Caki2 (cell line): ENCODE results near the gene SS18L1. TPM values are rescaled to one million over a fixed set of nuclear protein-coding genes. Genes with fewer than 3 reads are reported as not detected.

ENCODE experiments used
- DNase-seq: peaks from one replicate; pipeline ENCODE4 v3.0.0-alpha.2; 2015; ENCODE audit warnings: low read depth
- in situ Hi-C: cut with HindIII; loops from 2 replicates; pipeline ENCODE4 v1.10.0; 2016; ENCODE audit warnings: low sequenced_read_pairs, low pct_unique_long_range_greater_than_20kb, mixed read lengths
- total RNA-seq: library from RNA; depleted of rRNA; stranded (reverse); fragments of >200 nt; shearing (Covaris generic); gene quantifications from 2 replicates; pipeline ENCODE4 v1.2.3, GENCODE V29; 2014; ENCODE audit warnings: low replicate concordance

Gene SS18L1
- total RNA-seq, 1 experiment from 2014 or later, result 8.2 TPM

DNA sequence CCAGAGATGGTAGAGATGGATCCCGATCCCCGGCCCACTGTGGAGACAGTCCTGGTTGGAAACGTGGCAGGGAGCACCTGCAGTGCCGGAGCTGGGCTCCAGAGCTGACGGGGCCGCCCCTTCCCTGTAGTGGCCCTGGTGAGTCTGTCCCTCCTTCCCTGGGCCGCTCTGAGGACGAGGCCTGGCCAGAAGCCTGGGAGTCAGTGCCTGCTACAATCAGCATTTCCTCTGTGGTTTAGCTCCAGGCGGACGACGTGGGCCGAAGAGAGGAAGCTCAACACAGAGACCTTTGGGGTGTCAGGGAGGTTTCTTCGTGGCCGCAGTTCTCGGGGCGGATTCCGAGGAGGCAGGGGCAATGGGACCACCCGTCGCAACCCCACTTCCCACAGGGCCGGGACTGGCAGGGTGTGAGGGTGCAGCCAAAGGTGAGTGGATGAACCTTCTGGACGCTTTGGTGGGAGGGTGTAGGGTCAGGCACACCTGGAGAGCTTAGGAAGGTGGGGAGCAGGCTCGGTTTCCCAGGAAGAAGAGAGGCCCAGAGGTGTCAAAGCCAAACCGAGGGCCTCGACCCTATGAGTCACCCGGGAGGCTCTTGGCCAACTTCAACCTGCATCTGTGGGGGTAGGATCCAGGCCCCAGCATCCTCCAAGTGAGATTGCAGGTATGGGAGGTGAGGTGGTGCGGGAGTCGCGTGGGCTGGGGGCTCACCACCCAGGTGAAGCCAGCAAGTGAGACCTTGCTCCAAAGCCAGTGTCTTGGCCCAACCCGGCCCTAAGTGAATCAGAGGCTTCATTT is 10.3 kb upstream of the SS18L1 start:
- DNase-seq, result no peak
- in situ Hi-C loops, result no loop called here

DNA sequence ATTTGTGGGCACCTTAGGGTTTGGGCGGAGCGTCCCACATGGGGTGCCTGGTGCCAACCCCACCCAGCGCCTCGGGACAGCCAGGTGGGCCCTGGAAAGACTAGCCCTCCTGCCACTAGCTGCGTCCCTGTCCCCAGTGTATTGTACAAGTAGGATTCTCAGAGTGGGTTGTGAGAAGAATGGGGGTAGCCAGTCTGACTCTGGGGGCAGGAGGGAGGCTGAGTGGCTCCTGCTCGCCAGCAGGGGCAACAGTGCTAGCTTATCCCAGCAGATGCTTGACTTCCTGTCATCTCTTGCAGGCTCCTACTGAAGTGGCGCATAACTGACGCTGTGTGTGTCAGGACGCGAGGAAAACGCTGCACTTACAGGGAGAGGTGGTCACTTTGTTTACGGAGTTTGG is 9.7 kb upstream of the SS18L1 start:
- no peak for DNase-seq
- in situ Hi-C loops, result no loop called here

DNA sequence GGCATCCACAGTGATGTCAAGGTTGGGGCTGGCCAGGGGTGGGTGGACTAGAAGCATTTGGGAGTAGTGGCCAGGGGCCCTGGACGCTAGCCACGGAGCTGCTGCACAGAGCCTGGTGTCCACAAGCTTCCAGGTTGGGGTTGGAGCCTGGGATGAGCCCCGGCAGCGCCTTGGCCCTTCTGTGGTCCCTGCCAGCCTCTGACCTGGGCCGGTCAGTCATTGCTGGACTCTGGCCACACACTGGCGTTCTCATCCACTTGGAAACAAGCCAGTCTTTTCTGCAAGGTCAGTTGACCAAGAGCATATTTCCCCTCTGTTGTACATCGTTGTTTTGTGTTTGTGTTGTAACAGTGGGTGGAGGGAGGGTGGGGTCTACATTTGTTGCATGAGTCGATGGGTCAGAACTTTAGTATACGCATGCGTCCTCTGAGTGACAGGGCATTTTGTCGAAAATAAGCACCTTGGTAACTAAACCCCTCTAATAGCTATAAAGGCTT is 8.8 kb upstream of the SS18L1 start:
- DNase-seq, result no peak
- in situ Hi-C loops, result no loop called here

DNA sequence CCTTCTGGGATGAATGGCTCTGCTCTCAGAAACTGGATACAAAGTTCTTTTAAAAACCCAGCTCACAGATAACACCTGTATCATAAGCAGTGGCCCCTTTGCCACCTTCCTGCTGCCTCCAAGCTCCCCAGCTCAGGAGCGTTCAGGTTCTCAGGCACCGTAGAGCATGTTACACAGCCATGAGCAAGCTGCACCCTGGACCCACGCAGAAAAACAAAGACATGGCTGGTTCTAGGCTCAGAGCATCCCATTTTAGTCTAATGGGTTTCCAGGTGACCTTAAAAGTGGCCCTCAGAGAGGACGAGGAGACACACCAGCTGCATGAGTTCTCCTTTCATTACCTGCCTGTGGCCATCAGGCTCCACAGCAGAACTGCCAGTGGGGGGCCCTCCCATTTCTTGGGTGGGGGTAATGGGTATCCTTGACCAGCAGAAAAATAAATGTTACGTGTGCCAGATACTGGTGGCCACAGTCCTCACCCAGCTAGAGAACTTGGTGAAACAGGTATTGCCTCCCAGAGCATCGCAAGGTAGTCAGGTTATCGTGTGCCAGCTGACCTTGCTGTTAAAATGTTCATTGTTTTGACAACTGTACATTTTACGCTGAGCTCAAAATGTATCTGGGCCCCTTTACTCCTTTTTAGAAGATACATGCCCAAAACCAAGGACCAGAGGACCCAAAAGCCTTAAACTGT is 7.8 kb upstream of the SS18L1 start:
- no peak for DNase-seq
- in situ Hi-C loops, result no loop called here

DNA sequence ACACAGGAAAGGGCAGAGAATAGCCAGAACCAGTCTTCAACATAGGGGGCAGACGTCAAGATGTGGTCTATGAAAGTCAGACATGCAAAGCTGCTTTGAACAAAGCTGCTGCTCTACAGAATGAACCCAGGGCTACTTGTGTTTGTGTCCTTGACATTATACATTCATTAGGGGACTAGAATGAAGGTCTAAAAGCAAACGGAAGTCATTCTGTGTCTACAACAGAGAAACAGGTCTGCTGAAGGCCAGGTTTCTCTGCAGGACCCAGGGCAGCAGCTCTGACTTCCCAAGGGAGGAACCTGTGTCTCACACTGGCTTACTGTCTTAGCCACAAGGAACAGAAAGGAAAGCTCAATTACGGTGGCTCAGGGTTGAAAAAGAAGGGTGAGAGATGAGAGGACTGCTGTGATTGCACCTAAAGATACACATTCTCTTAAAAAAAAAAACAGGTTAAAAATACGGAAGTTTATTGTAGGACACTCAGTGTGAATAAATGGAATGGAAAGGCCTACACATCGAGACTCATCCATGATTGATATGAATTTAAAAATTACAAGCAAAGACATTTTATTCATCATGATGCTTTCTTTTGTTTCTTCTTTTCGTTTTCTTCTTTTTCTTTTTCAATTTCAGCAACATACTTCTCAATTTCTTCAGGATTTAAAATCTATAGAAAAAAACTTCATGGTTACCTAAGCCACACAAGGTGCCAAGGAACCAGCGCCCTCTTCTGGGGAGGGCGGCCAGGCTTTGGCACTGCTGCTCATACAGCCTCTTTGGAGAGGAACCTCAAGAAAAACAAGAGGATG is 7.1 kb upstream of the SS18L1 start:
- in situ Hi-C loops, result no loop called here
- peak; percentile 69 for DNase-seq

DNA sequence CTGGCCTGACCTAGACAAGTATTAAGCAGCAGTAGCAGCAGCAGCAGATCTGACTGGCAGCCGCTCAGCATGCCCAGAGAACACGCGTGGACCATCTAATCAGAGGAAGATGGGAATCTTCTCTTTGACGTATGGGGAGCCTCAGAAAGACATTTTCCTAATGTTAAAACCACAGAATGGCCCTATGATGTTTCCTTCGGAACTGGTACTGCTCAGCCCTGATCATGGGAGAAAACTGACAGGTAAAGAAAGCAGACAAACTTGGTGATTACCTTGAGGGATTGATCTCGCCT is 6.5 kb upstream of the SS18L1 start:
- DNase-seq, result no peak
- in situ Hi-C loops, result no loop called here

DNA sequence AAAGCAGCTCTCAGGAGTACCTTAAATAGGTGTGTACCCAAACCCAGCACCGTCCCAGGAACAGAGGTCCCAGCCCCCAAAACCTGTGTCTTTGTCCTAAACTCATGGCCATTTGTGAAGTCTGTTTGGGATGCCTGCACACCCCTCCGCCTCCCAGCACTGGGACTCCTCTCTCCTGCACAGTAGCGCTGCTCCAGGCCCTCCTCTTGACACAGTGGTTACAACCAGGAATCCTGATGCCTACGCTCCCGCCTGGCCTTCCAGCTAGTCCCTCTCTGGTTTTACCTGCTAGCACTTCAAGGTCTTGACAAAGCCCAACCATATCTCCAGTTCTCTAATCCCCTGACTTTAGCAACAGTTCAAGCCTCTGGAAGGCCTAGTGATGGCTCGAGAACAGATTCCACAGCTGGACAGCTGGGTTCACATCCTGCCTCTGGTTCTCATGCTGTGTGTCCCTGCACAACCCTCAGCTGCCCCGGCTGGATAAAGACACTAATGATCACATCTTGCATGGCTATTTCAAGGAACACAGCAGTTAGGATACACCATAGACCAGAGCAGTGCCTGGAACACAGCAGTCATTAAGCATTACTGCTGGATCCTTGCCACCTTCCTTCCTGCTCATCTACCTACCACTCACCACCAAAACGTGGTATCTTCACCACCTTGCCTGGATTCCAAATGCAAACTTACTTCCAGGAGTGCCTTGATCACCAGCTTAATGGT is 5.9 kb upstream of the SS18L1 start:
- in situ Hi-C loops, result no loop called here
- no peak for DNase-seq

DNA sequence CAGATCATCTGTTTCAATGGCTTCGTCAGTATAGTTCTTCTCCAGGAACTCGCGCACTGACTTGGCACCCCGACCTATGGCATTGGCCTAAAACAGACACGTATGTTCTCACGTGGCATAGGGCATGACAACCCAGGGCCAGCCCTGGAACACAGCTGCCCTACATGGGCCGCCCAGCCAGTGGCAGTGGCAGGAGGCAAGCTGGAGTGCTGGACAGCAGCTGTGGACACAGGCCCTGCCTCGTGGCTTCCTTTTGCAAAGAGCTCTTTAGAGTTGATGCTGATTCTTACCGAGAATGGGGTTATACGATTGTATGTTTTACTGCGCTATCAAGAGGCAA is 5.4 kb upstream of the SS18L1 start:
- in situ Hi-C loops, result no loop called here

DNA sequence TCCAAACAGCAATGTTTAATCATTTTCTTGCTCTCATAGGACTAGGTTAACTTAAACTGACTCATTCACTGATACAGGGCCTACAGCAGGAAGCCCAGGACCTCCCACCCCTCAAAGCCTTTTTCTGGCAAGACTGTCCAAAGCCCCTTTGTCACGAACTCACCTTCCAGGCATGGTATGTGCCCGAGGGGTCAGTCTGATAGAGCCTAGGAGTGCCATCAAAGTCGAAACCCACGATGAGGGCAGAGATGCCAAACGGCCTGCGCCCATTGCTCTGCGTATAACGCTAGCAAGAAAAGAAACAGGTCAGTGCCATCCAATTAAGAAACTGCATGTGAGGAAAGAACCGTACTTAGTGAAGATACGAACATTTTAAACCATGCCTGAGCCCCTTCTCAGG is 4.7 kb upstream of the SS18L1 start:
- in situ Hi-C loops, result no loop called here
- DNase-seq, result no peak

More for the DNA sequence above, 5.4 kb upstream of the SS18L1 start:
- no peak for DNase-seq

DNA sequence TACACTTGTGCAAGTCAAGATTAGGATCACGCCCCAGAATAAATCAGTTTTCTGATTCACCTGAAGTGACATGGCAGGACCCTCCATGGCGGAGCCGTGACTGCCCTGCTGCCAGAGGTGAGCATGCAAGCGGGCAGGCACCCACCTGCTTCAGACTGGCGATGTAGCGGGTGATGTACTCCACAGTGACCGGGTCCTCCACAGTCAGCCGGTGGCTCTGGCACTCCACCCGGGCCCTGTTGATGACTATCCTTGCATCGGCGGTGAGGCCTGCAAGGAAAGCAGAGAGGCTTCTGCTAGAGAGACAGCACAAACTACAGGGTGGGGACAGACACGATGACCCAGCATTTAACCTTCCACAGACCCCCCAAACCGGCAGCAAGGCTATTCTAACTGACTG is 3.9 kb upstream of the SS18L1 start:
- in situ Hi-C loops, result no loop called here
- no peak for DNase-seq

DNA sequence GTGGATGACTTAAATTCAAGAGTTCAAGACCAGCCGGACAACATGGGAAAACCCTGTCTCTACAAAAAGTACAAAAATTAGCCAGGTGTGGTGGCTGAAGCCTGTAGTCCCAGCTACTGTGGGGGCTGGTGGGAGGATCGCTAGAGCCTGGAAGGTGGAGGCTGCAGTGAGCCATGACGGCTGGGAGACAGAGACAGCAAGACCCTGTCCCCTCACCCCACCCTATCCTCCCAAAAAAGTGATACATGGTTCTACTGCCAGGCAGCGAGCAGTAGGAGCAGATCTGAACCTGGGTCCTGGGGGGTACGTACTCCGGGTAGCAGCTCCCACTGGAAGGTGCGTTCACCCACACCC is 2.5 kb upstream of the SS18L1 start:
- no peak for DNase-seq
- in situ Hi-C loops, result no loop called here

DNA sequence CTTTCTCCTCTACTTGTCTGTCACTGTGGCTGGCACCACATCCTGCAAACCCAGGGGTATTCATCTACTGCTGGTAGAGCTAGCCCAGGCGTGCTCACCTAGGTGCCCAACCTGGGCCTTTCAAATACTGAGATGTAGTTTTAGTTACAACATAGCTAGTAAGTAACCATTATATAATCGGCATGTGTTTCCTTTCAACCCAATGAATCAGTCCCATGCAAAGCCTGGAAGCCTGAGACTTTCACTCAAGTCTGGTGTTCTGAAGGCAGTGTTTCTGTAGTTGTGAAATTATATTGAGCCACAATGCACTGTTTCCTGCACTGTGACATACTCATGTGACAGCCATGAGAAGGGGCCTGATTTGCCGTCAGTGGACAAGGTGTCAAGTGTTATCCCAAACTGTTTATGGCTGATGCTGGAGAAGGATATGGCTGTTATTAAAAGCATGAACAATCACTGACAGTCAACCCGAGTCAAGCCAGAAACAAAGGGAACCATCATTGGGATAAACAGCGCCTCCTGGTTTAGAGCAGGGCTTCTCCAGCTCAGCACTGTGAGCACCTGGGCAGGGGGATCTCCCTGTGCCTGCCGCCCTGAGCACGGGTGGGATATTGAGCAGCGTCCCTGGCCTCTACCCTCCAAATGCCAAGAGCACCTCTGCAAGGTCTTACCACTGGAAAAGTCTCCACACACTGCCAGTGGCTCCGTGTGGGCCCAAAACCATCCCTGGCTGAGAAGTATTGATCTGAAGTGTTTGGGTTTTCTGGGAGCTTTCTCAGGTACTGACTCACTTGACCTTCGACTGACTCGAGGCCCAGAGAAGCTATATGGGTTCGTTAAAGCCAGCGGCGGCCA is 1.9 kb upstream of the SS18L1 start:
- in situ Hi-C loops, result no loop called here
- DNase-seq, result no peak

DNA sequence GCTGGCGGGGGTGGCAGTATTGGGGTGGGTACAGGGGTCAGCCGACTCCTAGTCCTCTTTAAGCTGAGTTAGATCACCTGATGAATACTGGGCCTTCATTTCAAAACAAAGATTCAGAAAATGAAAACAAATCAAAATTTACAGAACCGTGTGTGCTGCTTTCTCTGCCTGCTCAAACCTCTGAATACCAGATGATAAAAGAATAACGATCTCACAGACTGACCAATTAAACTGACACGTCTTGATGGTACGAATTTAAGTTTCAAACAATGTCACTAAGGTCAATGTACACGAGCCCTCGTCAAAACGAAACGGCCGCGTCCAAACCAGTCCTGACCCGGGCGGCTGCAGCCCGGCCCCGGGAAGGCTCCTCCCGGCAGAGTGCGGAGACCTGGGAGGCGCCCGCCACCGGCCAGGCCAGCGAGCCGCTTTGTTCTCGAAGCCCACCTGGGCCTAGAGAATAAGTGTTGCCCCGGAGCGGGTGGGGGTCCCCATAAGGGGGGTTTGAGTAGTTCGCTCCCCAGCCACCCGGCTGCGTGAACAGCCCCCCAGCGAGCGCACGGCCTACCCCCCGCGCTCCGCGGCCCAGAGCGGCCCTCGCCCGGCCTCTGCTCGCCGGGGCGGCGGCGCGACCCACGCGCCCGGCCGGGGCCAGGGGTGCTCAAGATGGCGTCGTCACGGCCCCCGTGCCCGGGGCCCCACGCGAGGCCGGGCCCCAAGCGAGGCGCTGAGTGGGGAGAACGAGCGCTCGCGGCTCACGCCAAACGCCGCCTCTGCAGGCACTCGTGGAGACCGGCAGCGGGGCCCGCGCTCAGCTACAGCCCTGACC is 1.1 kb upstream of the SS18L1 start:
- in situ Hi-C loops, result no loop called here
- DNase-seq, result no peak

DNA sequence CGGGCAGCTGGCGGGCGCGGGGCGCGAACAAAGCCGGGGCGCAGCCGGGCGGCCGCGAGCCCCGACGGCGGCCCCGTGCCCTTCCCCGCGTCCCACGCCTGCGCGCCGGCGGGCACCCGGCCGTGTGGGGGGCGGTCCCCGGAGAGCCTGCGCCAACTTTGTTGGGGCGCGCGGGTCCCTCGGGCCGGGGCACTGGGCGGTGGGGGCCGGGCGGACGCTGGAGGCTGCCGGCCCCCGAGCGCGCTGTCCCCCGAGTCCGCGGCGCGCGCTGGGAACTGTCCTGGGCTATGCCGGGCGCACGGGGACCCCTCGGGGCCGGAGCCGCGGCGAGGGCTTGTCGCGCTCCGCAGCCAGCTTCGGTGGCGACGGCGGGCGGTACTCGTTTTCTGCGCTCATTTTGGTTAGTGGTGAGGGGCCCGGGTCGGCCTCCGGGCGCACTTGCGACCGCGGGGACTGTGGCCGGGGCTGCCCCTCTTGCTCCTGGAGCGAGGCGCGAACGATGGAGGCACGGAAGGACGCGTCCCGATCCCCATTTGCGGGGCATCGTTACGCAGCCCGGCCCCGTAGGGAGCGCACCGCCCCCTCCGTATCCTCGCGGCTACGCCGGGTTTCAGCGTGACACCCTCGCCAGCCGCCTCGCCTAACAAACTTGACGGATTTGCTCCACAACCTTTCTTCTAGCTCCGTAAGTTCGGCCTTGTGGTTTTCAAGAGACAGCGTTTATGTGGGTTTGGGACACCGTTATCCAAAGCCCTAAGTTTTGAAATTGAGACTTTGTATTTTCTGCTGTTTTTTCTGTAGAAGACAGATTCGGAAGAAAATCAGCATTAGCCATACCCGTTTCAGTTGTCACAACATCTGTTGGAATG is 622 bp downstream of the SS18L1 start:
- peak; percentile 63 for DNase-seq
- in situ Hi-C loops, result no loop called here

DNA sequence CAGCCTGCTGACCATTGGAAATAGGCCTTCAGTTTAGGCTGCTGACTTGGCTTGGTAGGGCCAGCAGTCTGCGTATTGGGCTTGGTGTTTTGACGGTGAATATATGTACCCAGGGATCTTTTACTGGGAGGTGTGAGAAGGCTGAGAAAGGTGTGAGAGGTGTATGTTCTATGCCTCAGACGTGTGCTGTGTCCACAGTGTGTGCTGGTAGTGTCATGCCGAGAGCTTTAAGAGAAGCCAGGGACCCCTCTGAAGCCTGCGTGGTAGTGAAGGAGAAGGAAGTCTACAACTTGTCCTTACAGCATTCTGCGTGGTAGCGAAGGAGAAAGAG is 2.1 kb downstream of the SS18L1 start:
- in situ Hi-C loops, result no loop called here
- no peak for DNase-seq

DNA sequence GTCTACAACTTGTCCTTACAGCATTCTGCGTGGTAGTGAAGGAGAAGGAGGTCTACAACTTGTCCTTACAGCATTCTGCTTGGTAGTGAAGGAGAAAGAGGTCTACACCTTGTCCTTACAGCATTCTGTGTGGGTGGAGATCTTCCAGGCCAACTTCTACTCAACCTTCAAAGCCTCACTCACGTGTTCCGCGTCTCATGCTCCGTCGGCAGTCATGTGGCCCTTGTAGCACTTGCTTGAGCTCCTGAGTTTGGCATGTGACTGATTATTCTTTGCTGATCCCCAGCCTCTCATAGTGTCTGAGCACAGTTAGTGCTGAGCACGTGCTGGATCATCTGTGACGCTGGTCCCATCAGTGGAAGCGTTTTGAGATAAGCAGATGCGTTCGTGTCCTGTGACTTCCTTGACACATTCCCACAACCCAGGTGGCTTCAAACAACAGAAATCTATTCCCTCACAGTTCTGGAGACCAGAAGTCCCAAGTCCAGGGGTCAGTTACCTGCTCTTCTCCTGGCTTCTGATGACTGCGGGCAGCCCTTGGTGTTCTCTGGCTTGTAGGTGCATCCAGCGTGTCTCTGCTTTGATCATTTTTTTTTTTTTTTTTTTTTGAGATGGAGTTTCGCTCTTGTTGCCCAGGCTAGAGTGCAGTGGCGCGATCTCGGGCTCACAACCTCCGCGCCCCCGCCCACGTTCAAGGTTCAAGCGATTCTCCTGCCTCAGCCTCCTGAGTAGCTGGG is 2.6 kb downstream of the SS18L1 start:
- DNase-seq, result no peak
- in situ Hi-C loops, result no loop called here
